HS-27A (cell line): ENCODE data around the gene MSL1.
"Not testable (repeated sequence)": the region's sequence is repeated elsewhere in the genome, so short reads cannot be mapped to it uniquely, and the experiment has no call there.

Source experiments
- DNase-seq: peaks from one replicate; pipeline ENCODE4 v3.0.0-alpha.2; 2012; ENCODE audit warnings: low read depth, missing footprints

Gene MSL1

DNA sequence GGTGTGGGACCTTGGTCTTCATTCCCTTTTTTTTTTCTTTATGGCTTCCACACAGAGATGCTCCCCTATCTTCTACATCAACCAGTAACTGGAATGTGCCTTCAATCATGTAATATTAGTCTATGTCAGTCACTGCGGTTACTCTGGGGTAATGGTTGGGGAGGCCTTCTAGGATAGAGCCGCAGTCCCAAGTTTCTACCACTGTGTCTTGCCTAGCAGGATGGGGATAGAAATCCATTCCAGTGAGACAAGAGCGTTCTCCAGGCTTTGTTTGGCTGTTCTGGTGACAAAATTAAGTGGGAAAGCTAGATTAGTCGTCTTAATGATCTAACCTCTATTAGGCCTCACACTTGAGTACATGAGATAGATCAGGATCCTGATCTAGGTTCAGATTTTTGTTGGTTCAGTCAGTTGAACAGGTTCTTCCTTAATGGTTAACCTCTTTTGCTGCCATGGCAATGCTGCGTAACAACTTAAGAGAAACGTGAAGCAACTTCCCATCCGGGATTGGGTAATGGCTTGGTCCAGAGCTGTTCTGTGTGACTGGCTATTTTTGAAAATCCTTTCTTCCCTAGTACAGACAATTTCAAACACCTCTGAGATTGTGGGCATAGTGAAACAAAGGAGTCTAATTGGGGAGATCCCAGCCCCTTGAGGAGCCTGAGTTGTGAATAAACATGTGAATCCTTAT lies 8.7 kb downstream of the MSL1 start:
- no peak for DNase-seq

DNA sequence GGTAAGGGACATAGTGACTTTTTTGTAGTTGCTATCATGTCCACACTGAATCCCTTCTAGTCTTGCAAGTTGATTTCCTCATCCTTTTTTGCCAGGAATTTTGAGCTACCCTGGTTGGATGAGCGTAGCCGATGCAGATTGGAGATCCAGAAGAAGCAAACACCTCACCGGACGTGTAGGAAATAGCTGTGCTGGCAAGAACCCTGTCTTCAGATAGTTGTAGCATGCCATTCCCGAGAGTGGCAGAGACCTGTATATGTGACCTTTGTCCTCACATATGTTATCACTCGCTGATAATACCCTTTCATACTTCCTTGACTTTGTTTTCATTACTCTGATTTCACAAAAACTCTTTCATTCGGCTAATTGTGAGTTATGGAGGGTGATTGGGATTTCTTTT lies 12.4 kb downstream of the MSL1 start:
- no peak for DNase-seq

DNA sequence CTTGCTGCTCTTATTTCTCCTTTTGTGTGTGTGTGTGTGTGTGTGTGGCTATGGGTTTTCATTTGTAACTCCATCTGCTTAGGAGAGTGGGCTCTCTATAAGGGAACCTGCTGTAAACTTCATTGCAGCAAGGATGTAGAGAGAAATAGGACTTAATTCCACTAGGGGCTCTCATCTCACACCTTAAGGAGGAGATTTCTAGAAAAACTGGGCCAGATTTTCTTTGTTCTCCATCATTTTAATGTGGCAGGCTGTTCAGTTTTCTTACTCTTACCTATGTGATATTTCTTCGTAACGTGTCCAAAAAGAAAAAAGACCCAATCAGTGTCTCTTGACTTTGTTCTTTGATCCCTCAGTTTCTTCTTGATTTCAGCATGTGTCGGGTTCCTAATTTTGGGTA lies 14.0 kb downstream of the MSL1 start:
- no peak for DNase-seq

DNA sequence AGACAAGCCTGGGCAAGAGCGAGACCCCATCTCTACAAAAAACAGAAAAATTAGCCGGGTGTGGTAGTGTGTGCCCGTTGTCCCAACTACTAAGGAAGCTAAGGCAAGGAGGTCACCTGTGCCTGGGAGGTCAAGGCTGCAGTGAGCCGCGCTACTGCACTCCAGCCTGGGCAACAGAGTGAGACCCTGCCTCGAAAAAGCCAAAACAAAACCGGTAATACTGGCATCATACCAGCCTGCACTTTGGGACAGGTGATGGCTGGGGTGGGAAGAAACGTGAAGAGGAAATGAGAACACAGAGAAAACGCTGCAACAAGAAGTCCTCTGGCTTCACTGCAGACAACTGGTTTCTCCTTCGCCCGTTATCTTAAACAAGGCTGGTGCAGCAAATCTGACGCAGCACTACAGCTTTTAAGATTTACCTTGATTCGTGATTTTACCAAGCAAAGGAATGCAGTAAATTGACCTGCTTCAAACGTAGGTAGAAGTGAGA lies 17.8 kb downstream of the MSL1 start:
- DNase-seq: no peak

DNA sequence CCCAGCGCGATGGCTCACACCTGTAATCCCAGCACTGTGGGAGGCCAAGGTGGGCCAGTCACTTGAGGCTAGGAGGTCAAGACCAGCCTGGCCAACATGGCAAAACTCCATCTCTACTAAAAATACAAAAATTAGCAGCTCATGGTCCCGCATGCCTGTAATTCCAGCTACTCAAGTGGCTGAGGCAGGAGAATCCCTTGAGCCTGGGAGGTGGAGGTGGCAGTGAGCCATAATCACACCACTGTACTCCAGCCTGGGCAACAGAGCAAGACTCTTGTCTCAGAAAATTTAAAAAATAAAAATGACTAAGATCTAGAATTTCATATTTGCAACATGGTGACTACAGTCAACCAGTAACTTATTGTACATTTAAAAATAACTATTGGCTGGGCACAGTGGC lies 21.4 kb downstream of the MSL1 start:
- DNase-seq: not testable (repeated sequence)

DNA sequence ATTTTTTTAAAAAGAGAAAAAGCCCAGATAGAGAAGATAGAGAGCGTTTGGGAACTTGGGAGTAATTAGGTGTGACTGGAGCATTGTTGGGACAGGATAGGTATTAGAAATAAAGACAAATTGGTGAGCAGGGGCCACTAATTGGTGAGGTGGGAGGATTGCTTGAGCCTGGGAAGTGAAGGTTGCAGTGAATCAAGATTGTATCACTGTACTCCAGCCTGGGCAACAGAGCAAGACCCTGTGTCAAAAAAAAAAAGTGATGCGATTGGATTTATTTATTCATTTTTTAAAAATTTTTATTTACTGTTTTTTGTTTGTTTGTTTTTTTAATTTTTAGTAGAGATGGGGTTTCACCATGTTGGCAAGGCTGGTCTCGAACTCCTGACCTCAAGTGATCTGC lies 23.7 kb downstream of the MSL1 start:
- no peak for DNase-seq

DNA sequence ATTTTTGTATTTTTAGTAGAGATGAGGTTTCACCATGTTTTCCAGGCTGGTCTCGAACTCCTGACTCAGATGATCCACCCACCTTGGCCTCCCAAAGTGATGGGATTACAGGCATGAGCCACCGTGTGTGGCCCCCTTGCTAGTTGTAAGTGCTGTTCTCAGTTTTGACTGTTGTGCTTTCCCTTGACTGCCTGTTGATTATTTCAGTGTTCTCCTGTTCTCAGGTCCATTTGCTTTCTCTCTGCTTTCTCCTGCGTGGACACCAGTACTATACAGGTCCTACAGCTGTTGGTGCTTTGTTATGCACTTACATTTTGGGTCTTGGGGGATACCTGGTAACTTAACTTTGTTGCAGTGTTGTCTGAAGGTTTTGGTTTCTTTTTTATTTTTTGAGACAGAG lies 26.8 kb downstream of the MSL1 start:
- no peak for DNase-seq

DNA sequence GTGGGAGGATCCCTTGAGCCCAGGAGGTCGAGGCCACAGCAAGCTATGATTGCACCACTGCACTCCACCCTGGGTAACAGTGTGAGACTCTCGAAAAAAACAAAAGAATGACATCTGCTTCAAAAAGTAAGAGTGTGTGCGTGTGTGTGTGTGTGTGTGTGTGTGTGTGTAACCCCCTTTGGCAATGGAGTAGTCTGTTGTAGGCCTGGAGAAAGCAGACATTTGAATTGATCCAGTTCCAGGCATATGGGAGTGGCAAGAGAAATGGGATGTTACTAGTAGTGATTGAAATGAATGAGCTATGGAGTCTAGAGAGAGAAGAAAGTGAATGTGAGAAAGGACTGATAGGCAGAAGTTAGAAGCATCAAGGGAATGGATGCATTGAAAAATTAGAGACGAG lies 28.5 kb downstream of the MSL1 start:
- no peak for DNase-seq

DNA sequence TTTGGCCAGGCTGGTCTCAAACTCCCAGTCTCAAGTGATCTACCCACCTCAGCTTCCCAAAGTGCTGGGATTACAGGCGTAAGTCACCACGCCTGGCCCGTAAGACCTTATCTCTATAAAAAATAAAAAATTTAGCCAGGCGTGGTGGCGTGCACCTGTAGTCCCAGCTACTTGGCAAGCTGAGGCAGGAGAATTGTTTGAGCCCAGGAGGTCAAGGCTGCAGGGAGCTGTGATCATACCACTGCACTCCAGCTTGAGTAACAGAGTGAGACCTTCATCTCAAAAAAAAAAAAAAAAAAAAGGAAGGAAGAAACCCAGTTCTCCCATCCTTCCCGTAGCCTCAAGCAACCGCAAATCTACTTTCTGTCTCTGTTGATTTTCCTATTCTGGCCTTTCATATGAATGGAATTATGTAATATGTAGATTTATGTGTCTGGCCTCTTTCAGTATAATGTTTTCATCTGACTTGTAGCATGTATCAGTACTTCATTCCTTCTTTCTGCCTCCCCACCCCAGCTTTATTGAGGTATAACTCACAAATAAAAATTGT lies 29.7 kb downstream of the MSL1 start:
- DNase-seq: no peak

DNA sequence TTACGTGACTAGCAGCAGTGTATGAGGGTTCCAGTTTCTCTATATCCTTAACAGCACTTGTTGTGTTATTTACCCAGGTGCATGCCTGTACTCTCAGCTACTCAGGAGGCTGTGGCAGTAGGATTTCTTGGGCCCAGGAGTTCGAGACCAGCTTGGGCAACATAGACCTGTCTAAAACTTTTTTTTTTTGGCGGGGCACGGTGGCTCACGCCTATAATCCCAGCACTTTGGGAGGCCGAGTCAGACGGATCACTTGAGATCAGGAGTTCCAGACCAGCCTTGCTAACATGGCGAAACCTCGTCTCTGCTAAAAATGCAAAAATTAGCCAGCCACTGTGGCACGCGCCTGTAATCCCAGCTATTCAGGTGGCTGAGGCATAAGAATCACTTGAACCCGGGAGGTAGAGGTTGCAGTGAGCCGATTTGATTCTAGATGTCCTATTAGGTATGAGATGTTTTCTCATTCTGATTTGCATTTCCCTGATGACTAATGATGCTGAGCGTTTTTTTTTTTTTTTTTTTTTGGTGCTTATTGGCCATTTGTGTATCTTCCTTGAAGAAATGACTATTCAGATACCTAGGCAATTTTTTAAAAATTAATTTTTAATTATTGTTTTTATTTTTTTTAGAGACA lies 31.9 kb downstream of the MSL1 start:
- no peak for DNase-seq

DNA sequence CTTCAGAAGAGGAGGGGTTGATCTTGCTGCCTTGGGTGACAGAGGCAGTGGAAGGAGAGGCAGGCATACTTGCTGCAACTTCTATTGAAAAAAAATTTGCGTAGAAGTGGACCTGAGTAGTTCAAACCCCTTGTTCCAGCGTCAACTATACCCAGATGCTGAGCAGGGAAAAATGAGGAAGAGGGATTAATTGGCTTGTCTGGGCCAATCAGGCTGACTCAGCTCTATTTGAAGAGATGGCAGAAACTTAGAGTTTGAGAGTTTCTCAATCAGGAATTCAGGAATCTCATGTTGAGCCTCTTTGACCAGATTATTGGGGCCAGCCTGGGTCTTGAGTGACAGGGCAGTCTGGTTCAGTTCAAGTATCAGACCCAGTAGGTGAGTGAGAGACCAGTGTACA lies 36.2 kb downstream of the MSL1 start:
- DNase-seq: no peak

DNA sequence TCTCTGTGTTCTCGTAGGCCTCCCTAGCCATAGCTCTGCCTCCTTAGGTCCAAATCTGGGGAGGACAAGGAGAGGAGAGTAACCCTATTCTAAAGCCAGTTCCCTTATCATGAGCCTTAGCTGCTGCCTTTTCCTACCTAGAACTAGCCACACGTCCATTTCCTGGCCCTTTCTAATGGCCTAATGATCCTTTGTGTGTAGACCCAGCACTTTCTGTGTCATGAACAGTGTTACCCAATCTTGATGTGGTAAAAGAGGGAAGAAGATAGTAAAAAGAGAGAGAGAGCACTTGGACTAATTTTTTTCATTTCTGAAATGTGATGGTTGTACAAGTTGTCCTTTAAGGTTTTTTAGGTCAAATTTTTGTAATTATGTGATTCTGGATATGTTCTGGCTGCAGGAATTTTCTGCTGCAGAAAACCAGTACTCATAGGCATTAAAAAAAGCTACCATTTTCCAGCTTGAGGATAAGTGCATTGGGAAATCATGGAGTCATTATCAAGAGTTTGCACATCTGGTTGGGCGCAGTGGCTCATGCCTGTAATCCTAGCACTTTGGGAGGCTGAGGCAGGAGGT lies 36.8 kb downstream of the MSL1 start:
- DNase-seq: no peak

DNA sequence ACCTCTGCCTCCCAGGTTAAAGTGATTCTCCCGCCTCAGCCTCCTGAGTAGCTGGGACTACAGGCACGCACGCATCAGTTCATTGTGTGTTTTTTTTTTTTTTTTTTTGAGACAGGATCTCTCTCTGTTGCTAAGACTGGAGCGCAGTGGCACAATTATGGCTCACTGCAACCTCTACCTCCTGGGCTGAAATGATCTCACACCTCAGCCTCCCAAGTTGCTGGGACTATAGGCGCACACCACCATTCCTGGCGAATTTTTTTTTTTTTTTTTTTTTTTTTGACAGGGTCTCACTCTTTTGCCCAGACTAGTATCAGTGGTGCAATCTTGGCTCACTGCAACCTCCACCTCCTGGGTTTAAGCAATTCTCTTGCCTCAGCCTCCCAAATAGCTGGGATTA lies 37.7 kb downstream of the MSL1 start:
- no peak for DNase-seq

DNA sequence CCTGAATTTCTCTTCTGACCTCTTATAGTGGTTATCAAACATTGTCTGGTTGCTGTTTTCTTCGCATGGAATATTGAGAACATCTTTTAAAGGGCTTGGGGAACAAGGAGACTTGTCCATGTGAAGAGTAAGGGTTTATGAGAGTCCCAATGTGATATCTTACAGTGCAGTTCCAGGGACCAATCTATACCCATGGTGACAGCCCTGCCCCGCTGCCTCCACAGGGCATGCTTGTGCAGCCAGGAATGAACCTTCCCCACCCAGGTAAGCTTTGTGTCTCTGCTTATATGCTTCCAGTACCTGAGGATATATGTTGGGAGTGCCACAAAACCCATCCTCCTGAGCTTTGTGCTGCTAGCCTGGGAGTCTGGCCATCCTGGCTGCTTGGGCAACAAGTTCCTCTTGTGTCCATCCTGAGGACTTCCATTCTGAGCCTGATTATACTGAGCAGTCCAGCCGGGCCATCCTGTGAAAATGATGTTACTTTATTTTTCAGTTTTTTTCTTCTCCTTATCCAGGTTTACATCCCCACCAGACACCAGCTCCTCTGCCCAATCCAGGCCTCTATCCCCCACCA lies 46.0 kb downstream of the MSL1 start:
- no peak for DNase-seq

DNA sequence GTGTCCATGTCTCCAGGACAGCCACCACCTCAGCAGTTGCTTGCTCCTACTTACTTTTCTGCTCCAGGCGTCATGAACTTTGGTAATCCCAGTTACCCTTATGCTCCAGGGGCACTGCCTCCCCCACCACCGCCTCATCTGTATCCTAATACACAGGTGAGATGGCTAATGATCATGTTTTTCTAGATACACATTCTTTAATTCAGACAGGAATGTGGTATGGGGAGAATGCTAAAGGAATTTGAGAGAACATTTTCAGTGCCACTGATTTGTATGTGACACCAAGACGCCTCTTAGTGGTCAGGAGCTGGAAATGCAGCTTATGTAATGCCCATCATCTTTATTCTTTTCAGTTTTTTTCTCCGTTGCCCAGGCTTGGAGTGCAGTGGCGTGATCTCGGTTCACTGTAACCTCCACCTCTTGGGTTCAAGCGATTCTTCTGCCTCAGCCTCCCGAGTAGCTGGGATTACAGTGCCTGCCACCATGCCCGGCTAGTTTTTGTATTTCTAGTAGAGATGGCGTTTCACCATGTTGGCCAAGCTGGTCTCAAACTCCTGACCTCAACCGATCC lies 46.6 kb downstream of the MSL1 start:
- DNase-seq: peak; percentile 29

DNA sequence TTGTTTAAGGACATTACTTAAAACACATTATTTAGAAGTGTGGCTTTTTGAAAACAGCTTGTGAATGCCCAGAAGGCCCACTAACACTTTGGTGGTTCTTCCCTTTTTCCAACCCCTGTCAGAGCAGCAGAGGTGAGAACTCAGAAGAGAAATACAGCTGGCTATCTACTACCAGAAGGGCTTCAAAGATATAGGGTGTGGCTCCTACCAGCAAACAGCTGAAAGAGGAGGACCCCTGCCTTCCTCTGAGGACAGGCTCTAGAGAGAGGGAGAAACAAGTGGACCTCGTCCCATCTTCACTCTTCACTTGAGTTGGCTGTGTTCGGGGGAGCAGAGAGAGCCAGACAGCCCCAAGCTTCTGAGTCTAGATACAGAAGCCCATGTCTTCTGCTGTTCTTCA lies 48.6 kb downstream of the MSL1 start:
- no peak for DNase-seq

DNA sequence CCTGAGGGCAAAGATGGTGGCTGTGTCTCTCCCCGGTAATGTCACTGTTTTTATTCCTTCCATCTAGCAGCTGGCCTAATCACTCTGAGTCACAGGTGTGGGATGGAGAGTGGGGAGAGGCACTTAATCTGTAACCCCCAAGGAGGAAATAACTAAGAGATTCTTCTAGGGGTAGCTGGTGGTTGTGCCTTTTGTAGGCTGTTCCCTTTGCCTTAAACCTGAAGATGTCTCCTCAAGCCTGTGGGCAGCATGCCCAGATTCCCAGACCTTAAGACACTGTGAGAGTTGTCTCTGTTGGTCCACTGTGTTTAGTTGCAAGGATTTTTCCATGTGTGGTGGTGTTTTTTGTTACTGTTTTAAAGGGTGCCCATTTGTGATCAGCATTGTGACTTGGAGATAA lies 50.0 kb downstream of the MSL1 start:
- no peak for DNase-seq

DNA sequence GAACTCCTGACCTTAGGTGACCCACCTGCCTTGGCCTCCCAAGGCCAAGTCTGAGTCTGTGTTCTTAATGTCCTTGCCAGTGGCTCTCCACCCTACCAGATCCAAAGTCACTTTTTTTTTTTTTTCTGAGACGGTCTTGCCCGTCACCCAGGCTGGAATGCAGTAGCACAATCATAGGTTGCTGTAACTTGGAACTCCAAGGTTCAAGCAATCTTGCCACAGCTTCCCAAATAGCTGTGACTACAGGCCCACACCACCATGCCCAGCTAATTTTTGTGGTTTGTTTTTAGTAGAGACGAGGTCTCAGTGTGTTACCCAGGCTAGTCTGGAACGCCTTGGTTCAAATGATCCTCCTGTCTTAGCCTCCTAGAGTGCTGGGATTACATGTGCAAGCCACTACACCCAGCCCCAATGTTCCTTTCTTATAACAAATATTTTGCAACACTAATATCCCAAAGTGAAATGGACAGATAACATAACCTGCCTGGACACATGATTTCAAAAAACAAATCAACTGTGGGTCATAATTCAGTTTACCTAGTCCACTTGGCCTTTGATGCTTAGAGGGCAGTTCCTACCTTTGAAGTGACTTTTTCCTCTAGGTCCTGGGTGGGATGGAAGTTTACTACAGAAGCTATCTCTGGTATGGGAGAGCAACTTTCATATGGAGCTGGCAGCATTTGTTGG lies 51.5 kb downstream of the MSL1 start:
- DNase-seq: no peak

DNA sequence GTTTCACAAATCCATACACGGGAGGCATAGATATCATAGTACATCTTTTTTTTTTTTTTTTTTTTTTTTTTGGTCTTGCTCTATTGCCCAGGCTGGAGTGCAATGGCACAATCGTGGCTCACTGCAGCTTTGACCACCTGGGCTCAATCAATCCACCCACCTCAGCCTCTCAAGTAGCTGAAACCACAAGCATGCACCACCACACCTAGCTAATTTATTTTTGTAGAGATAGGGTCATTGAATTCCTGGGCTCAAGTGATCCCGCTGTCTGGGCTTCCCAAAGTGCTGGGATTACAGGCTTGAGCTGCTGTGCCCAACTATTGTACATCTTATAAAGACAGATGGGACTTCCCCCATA lies 52.0 kb downstream of the MSL1 start:
- DNase-seq: no peak

DNA sequence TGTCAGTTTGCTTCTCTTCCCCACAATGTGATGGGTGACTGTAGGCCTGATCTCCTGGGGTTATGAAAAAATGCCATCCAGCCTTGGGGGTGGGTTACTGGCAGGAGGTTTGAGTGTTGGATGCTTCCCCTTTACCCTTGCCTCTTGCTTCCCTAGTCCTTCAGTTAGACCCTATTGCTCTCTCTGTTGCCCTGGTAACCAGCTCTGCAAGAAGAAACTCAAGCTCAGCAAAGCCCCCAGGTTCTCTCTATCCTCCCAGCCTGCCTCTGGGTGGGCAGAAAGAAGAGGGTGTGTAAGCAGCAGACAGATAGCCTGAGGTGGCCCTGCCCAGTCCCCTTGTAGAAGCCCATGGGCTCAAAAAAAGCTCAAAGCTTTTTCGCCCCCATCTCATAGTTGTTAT lies 52.7 kb downstream of the MSL1 start:
- no peak for DNase-seq

DNA sequence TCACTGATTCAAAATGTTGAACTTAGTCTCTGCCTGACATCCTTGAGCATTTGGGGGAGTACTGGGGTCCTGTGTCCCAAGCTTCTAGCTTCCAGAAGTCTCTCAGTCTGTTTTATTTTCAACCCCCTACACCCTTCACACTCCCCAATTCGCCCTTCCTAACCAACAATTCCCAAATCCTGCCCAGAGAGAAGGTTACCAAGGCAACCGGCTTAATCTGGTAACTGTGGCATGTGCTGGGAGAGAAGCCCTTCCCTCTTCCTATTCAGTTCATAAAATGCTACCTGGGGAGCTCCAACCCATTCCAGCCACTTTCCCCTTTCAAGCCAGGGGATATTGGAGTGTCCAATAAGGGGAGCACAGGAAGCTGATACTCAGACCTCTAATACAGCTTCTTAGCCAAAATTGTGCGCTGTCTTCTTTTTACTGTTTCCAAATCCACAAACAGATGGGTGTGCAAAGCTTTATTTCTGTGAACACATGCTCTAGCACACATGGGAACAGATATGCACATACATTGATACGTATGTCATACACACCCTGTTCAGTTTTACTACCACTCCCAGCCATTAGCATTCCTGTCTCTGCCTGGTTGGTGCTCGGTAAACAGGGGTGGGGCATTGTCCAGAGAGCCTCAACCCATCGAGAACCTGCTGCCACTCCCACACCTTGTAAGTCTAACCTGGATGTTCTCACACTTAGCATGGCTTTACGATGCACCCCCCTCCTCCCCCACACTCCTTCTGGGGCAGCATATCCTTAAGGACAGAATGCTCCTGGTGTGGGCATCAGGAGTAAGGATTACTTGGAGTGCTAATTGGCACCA lies 54.4 kb downstream of the MSL1 start:
- DNase-seq: no peak
